Ascending aorta (tissue), 2 donors: ENCODE results near the gene POMT2. TPM values are rescaled to one million over a fixed set of nuclear protein-coding genes. Genes with fewer than 3 reads are reported as not detected.

ENCODE experiments used
- DNase-seq, 2 donors: peaks; one replicate each; pipeline ENCODE4 v3.0.0-alpha.2; 2019; ENCODE audit warnings: low spot score in 2 of 2
- H3K27ac ChIP-seq, 2 donors: fragments of 200-600 bp; sonication (generic); one replicate each; pipeline ENCODE4 v1.5.1; 2016 to 2017; ENCODE audit warnings: mild to moderate bottlenecking in 1 of 2
- H3K27me3 ChIP-seq: fragments of 200-600 bp; sonication (generic); one replicate; pipeline ENCODE4 v1.5.1; 2017
- H3K36me3 ChIP-seq, 2 donors: fragments of 200-600 bp; sonication (generic); one replicate each; pipeline ENCODE4 v1.5.1; 2016
- H3K4me1 ChIP-seq, 2 donors: fragments of 200-600 bp; sonication (generic); one replicate each; pipeline ENCODE4 v1.5.1; 2016 to 2017; ENCODE audit warnings: mild to moderate bottlenecking in 1 of 2
- H3K4me3 ChIP-seq, 2 donors: fragments of 200-600 bp; sonication (generic); one replicate each; pipeline ENCODE4 v1.5.1; 2016 to 2017; ENCODE audit warnings: mild to moderate bottlenecking in 1 of 2
- H3K9me3 ChIP-seq, 2 donors: fragments of 200-600 bp; sonication (generic); one replicate each; pipeline ENCODE4 v1.5.1; 2016
- CTCF ChIP-seq, 3 experiments: fragments of 200-600 bp in 2 of 3; fragments of 450-650 bp in 1 of 3; sonication (generic) in 2 of 3; IDR thresholded peaks; one replicate each; pipeline ENCODE4 v1.5.1; 2016 to 2019; ENCODE audit warnings: antibody characterized with exemption in 3 of 3, mild to moderate bottlenecking in 1 of 3, moderate library complexity in 1 of 3
- intact Hi-C: fragments of 100-400 bp; cut with DNase I; formaldehyde crosslinking; loops from one replicate; pipeline ENCODE4 v1.15.1; 2023
- total RNA-seq: library from RNA; depleted of rRNA; stranded (reverse); fragments of >200 nt; gene quantifications from one replicate; pipeline ENCODE4 v1.1.0, GENCODE V29; 2016

POMT2 gene
- total RNA-seq, 1 donor from 2014 or later: 28.4 TPM

DNA sequence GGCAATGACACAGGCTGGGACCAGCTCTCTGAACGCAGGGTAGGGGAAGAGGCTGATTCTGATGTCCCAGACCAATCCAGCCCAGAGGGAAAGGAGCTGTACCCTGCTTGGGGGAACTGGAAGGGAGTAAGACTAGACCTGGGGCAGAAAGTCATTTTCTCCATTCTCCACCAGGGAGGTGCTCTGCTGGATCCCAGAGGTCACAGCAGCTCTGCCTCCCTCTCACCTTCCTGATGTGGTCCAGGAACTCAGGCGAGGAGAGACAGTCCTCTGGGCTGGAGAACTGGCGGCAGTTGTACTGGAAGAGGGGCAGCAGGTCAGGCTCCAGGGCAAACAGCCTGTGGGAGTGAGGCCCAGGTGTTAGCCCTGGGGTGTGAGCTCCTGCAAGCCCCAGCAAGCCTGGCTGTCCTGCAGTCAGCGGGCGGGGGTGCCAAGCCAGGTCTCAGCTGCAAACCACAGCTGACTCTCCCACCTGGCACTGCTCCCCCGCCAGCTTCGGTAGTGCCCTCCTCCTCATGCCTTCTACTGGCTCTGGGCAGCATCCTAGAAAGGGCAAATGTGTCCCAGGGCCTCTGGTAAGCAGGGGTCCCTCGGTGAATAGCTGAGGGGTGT, 51.6 kb downstream of the POMT2 start:
- DNase-seq: no peak
- TF ChIP-seq CTCF (IDR thresholded peaks at IDR 0.05): no peak
- peaks cover 0 to 4% of the 10 kb centered on the region in 2 donors for H3K9me3 ChIP-seq
- no peak overlapping the region for H3K4me3 ChIP-seq
- no peaks in the 10 kb centered on the region for H3K4me1 ChIP-seq
- H3K36me3 ChIP-seq: peaks cover 0 to 2% of the 10 kb centered on the region in 2 donors
- intact Hi-C loops: no loop called here
- no peaks in the 10 kb centered on the region for H3K27me3 ChIP-seq
- H3K27ac ChIP-seq: no peak overlapping the region

- H3K36me3 ChIP-seq: no peaks in the 10 kb centered on the region
- peaks cover 0 to 4% of the 10 kb centered on the region in 2 donors for H3K9me3 ChIP-seq
- no peak overlapping the region for H3K4me3 ChIP-seq
- no peaks in the 10 kb centered on the region for H3K4me1 ChIP-seq
- no peak overlapping the region for H3K27ac ChIP-seq
- no peak for TF ChIP-seq CTCF (IDR thresholded peaks at IDR 0.05)
- intact Hi-C loops: no loop called here
- no peak for DNase-seq
- no peaks in the 10 kb centered on the region for H3K27me3 ChIP-seq
Measured at GRCh38 chr14:77267937-77268699, 52.6 kb downstream of the POMT2 start.

DNA sequence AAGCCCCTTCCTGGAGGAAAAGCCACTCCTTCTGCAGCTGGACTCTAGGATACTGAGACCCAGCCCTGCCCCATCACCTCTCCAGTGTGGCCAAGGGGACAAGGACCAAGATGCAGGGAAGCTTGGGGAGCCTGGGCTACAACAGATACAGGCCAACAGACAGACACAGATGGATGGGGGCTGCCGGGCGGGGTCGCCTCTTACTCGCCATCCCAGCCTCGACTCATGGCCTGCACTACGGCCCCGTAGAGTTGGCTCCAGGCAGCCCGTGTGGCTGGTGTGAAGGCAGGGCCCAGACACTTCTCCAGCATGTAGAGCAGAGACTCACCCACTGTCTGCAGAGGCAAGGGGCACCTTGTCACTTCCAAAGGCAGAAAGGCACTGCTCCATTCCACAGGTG, 54.3 kb downstream of the POMT2 start:
- peaks cover 0 to 4% of the 10 kb centered on the region in 2 donors for H3K9me3 ChIP-seq
- no peak for TF ChIP-seq CTCF (IDR thresholded peaks at IDR 0.05)
- no peaks in the 10 kb centered on the region for H3K27me3 ChIP-seq
- intact Hi-C loops: no loop called here
- H3K4me3 ChIP-seq: no peak overlapping the region
- no peaks in the 10 kb centered on the region for H3K36me3 ChIP-seq
- H3K4me1 ChIP-seq: no peaks in the 10 kb centered on the region
- H3K27ac ChIP-seq: no peak overlapping the region
- no peak for DNase-seq

GRCh38 chr14:77265561-77266335, 54.9 kb downstream of the POMT2 start:
- H3K9me3 ChIP-seq: peaks cover 0 to 4% of the 10 kb centered on the region in 2 donors
- H3K4me3 ChIP-seq: no peak overlapping the region
- no peak for TF ChIP-seq CTCF (IDR thresholded peaks at IDR 0.05)
- H3K36me3 ChIP-seq: no peaks in the 10 kb centered on the region
- H3K27ac ChIP-seq: no peak overlapping the region
- DNase-seq: no peak
- no peaks in the 10 kb centered on the region for H3K4me1 ChIP-seq
- H3K27me3 ChIP-seq: no peaks in the 10 kb centered on the region
- intact Hi-C loops: no loop called here

- DNase-seq: no peak
- intact Hi-C loops: no loop called here
- Histone ChIP-seq H3K4me1 (no peaks in the 10 kb centered on the region), H3K9me3 (peaks cover 0 to 4% of the 10 kb centered on the region in 2 donors), H3K36me3 (no peaks in the 10 kb centered on the region), H3K4me3 (no peak overlapping the region), H3K27me3 (no peaks in the 10 kb centered on the region), H3K27ac (no peak overlapping the region)
- TF ChIP-seq CTCF (IDR thresholded peaks at IDR 0.05): no peak
Measured at GRCh38 chr14:77265187-77265515, 55.5 kb downstream of the POMT2 start.
